NB4 (cell line): ENCODE data around the gene AHCTF1.

Experiments
- DNase-seq: peaks from one replicate; pipeline ENCODE4 v3.0.0; 2010; ENCODE audit warnings: low read depth
- H3K4me3 ChIP-seq: one replicate; pipeline ENCODE4 v1.5.1; 2011; ENCODE audit warnings: mild to moderate bottlenecking, low read depth, low read length, moderate library complexity
- CTCF ChIP-seq: IDR thresholded peaks from one replicate; pipeline ENCODE4 v1.5.1; 2012; ENCODE audit warnings: low read depth, low read length
- MAX ChIP-seq: IDR thresholded peaks from 2 replicates; pipeline ENCODE4 v1.6.1; 2011; ENCODE audit warnings: low read depth, low read length
- MYC ChIP-seq: IDR thresholded peaks from 2 replicates; pipeline ENCODE4 v1.6.1; 2011; ENCODE audit warnings: low read depth, low read length
- POLR2A ChIP-seq: IDR thresholded peaks from 2 replicates; pipeline ENCODE4 v1.6.1; 2011; ENCODE audit warnings: mild to moderate bottlenecking; ENCODE audit not compliant: insufficient read length; ENCODE audit errors: extremely low read depth

The AHCTF1 gene

DNA sequence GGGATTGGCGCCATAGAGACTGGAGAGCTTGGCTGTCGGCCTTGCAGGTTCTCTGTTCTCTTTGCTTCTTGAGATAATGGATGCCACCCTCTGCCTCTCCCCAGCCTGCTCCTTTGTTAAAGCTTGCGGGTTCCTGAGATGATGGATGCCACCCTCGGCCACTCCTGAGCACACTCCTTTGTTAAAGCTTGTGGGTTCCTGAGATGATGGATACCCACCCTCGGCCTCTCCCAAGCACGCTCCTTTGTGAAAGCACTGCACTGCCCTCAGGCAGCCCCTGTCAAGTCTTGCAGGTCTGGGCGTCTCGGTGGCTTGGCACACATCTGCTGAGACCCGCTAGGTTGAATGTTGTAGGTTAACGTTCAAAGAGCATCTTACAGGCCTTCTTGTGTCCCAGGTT lies 131.0 kb downstream of the AHCTF1 start:
- no peak for TF ChIP-seq MAX
- no peak for TF ChIP-seq CTCF
- no peak for TF ChIP-seq MYC
- no peak for TF ChIP-seq POLR2A
- H3K4me3 ChIP-seq = no peak overlapping the region
- no peak for DNase-seq

DNA sequence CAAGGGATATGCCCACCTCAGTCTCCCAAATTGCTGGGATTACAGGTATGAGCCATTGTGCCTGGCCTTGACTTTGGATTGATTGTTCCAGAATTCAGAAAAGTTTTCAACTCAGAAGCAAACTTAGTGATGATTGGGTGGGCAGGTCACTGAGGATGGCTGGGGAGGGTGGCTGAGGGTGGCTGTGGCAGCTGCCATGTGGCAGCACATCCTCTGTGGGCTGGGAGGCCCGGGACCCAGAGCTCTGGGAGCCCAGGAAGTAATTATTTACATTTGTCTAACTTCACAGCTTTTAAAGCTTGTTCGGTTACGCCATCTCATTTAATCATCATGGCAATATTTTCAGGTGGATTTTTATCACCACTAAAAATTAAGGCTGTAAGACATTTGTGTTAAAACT lies 131.4 kb downstream of the AHCTF1 start:
- H3K4me3 ChIP-seq = no peak overlapping the region
- TF ChIP-seq MYC (no peak), CTCF (no peak), POLR2A (no peak), MAX (no peak)
- no peak for DNase-seq

GRCh38 chr1:246798606-246799496 lies 132.9 kb downstream of the AHCTF1 start:
- TF ChIP-seq CTCF = no peak
- TF ChIP-seq MYC = no peak
- no peak for DNase-seq

DNA sequence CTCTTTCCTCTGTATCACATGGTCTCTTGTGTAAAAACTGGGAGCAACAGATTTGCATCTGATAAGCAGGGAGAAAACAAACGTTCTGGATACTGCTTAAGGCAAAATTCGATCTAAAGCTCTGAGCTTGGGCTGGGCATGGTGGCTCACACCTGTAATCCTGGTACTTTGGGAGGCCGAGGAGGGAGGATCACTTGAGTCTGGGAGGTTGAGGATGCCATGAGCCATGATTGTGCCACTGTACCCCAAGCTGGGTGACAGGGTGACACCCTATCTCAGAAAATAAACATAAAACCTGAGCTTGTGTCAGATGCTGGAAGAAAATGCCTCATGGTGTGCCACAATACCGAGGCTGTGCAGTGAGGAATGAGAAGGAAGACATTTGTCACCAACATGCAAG lies 133.6 kb downstream of the AHCTF1 start:
- H3K4me3 ChIP-seq = no peak overlapping the region
- no peak for TF ChIP-seq MYC
- TF ChIP-seq MAX = no peak
- no peak for TF ChIP-seq CTCF
- DNase-seq = no peak

More at GRCh38 chr1:246798606-246799496, 132.9 kb downstream of the AHCTF1 start:
- H3K4me3 ChIP-seq = no peak overlapping the region

DNA sequence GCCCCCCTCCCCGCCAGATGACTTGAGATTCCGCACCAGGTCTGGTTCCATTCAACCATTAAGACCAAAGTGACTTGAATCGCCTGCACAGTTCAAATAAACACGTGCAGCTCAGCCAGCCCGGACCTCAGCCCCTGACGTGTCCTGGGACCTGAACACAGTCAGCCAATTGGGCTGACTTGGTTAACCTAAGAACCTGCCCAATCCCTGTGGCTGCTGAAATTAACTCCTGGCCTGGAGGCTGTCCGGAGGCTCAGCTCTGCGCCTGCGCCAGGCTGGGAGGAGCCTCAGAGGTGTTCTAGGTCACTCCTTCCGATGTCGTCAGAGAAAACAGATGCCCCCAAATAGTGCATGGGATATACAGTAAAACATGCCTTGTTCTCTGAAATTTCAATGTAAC lies 134.2 kb downstream of the AHCTF1 start:
- TF ChIP-seq POLR2A (no peak), MYC (no peak), MAX (no peak), CTCF (no peak)
- no peak for DNase-seq

DNA sequence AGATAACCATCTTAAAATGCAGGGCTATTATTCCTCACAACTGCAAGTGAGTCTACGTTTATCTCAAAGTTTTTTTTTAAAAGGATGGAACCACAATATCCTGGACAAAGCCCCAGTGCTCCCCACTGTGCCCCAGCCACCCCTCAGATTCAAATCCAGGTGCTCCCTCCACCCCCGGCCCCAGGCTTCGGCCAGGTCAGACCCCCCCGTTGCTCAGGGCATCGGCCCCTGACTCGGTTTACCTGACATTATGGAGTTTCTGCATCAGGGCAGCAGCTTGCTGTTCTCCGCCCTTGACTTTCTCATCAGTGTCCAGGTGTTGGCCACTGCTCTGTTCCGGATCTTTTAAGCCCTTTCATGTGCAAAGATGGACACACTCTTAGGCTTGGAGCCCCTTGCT lies 134.6 kb downstream of the AHCTF1 start:
- no peak overlapping the region for H3K4me3 ChIP-seq
- TF ChIP-seq CTCF (no peak), MYC (no peak), POLR2A (no peak), MAX (no peak)
- no peak for DNase-seq

More for the DNA sequence above, 134.2 kb downstream of the AHCTF1 start:
- no peak overlapping the region for H3K4me3 ChIP-seq
